NCI-H2107 treated with DMSO at 0.1 percent for 48 hours (cell line): ENCODE data around the gene RUFY3.
"Not testable (repeated sequence)": the region's sequence is repeated elsewhere in the genome, so short reads cannot be mapped to it uniquely, and the experiment has no call there.

Experiments used
- DNase-seq: peaks from one replicate; lab custom pipeline; 2025; ENCODE audit not compliant: unreplicated experiment; lab: John Stamatoyannopoulos, UW

RUFY3 gene

DNA sequence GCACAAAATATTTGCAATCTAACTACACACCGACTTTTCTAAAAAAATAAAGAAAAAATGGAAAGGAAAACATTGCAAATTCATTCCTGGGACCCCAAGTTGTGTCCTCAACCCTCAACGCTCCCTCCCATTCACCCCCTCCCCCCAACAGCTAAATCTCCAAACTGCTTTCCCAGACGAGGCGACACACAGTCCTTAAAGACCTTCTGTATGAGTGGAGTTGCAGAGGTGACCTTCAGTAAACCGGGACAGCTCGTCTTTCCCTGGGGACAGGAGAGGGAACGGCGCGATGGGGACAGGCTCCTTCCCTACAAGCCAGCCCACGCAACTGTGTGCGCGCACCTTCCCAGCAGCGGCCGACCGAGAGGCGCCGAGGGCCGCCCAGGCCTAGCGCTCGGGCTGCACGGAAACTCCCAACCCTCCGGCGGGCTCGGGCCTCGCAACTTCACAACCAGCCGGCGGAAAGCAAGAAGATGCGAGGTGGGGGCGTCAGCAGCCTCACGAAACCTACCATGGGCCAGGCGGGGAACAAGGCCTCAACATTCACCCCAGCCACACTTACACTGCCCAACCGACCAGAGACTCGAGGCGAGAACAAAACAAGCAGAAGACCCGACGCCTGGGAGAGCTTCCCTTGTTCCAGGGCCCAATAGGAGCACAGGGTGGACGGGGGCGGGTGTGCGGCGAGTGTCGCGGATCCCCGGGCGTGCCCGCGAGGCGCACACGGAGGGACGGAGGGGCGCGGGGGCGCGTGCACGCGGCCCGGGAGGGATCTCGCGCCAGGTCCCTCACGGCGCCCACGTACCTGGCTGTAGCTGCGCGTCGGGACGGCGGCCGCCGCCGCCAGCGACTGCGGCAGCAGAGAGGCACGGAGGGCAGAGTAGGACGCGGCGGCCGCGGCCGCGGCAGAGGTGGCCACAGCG, 117.2 kb downstream of the RUFY3 start:
- DNase-seq = peak; percentile 5

GRCh38 chr4:70839589-70840093, 117.9 kb downstream of the RUFY3 start, which contains the start of gene GRSF1:
Gene GRSF1 (minus strand): TSS chr4:70839890. CDS start chr4:70839827, 63 bp downstream.
- peak; percentile 23 for DNase-seq

- not testable (repeated sequence) for DNase-seq
These were observed 118.4 kb downstream of the RUFY3 start for GRCh38 chr4:70840137-70840536.

GRCh38 chr4:70840631-70841030, 118.9 kb downstream of the RUFY3 start:
- DNase-seq = not testable (repeated sequence)

- no peak for DNase-seq
These were observed 119.4 kb downstream of the RUFY3 start for GRCh38 chr4:70841211-70841610.

GRCh38 chr4:70841951-70842350, 120.2 kb downstream of the RUFY3 start:
- no peak for DNase-seq

DNA sequence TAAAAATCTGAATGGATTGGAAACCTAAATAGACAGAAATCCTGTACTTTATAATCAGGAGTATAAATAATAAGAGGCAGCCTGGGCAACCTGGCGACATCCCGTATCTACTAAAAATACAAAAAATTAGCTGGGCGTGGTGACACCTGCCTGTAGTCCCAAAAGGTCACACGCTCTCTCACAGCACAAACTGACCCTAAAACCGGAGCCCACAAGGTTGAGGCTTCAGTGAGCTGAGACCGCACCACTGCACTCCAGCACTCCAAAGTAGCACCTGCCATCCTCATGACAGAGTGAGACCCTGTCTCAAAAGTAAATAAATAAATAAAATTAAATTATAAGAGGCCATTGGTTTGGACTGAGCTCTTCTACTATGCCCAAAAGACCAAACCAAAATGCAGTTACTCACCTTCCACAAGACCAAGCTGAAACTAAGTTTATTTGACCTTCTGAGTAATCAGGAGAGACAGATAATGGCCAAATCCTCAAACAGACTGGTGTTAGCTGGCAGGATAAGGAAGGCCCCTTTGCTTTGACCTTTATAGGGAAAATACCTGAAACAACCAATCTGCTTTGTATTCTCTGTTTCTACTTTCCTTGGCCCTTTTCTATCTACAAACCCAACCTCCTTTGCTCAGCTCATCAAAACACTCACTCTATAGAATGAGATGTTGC, 121.1 kb downstream of the RUFY3 start:
- no peak for DNase-seq

GRCh38 chr4:70844180-70844579, 122.4 kb downstream of the RUFY3 start:
- DNase-seq = no peak

GRCh38 chr4:70849291-70849690, 127.5 kb downstream of the RUFY3 start:
- DNase-seq = no peak

- DNase-seq = no peak
These were observed 133.7 kb downstream of the RUFY3 start for GRCh38 chr4:70855464-70855863.
